Measurements from ENCODE around the gene HDAC4. TPM values are rescaled to one million over a fixed set of nuclear protein-coding genes. Genes with fewer than 3 reads are reported as not detected.

HDAC4 gene
- total and polyA plus RNA-seq, 10 of the 15 experiments (the other 5 are each of a cell fraction or from before 2014, with no cell fraction given), result 0.22 to 15.7 (median 4.8) TPM

DNA sequence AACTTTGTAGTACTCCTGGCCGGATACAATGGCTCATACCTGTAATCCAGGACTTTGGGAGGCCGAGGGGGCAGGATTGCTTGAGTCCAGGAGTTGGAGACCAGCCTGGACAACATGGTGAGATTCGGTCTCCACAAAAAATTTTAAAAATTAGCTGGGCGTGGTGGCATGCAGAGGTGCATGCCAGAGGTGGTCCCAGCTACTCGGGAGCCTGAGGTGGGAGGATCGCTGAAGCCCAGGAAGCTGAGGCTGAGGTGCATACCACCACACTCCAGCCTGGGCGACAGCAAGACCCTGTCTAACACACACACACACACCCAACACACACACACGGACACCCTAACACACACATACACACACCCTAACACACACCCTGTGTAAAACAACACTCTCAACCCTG lies 55.6 kb downstream of the HDAC4 start:
- FAIRE-seq (no peak), DNase-seq (ENCODE audit: low read depth, low spot score) (no peak), ATAC-seq (no peak)
- CTCF ChIA-PET, result no interaction called here
- no peaks in the 10 kb centered on the region for H3K27me3 ChIP-seq (replicated peaks in 1 of 2; ENCODE audit: control insufficient read depth in 2 of 2, insufficient read depth in 2 of 2, low read length in 1 of 2)
- RAD21 ChIA-PET (ENCODE audit: unreplicated experiment), result no interaction called here
- intact Hi-C loops (cut with micrococcal nuclease; ENCODE audit: unreplicated experiment), result no loop called here
- no peak overlapping the region for H3K4me3 ChIP-seq
- no peaks in the 10 kb centered on the region; a peak in 2 of 4 replicates for H3K36me3 ChIP-seq (ENCODE audit: control insufficient read depth in 2 of 2, insufficient read depth in 2 of 2, low read length in 1 of 2)
- SMC1A ChIA-PET (ENCODE audit: uncharacterized antibody, unreplicated experiment), result interaction anchor here (1.0 kb wide), 1 partner anchor 36 kb away, joined by 3 read pairs; no protein-coding TSS in a partner anchor
- no peak overlapping the region for H3K9ac ChIP-seq (ENCODE audit: control insufficient read depth, insufficient read depth, low read length)
- no peaks in the 10 kb centered on the region; the same call in 2 of the 3 replicates for H3K9me3 ChIP-seq (replicated peaks; ENCODE audit: control insufficient read depth, insufficient read depth, low read length)
- TF ChIP-seq NFIC (IDR thresholded peaks at IDR 0.05; ENCODE audit: low read depth, low read length) (no peak), CHD2 (IDR thresholded peaks at IDR 0.05; ENCODE audit: borderline replicate concordance, low read depth, low read length) (no peak), NFYB (IDR thresholded peaks at IDR 0.05; ENCODE audit: insufficient read depth, low read depth, low read length) (no peak), RCOR1 (conservative IDR thresholded peaks at IDR 0.05; ENCODE audit: low read depth, low read length) (no peak), KDM1A (IDR thresholded peaks at IDR 0.05; ENCODE audit: borderline replicate concordance) (no peak), IKZF1 (conservative IDR thresholded peaks at IDR 0.05) (no peak), EP300 (IDR thresholded peaks at IDR 0.05; ENCODE audit: borderline replicate concordance in 1 of 2, control insufficient read depth in 1 of 2, low read depth in 2 of 2, low read length in 2 of 2) (no peak), SMARCA5 (IDR thresholded peaks at IDR 0.05) (no peak), IKZF2 (IDR thresholded peaks at IDR 0.05) (no peak)
- TF ChIP-seq, protein P1, sequence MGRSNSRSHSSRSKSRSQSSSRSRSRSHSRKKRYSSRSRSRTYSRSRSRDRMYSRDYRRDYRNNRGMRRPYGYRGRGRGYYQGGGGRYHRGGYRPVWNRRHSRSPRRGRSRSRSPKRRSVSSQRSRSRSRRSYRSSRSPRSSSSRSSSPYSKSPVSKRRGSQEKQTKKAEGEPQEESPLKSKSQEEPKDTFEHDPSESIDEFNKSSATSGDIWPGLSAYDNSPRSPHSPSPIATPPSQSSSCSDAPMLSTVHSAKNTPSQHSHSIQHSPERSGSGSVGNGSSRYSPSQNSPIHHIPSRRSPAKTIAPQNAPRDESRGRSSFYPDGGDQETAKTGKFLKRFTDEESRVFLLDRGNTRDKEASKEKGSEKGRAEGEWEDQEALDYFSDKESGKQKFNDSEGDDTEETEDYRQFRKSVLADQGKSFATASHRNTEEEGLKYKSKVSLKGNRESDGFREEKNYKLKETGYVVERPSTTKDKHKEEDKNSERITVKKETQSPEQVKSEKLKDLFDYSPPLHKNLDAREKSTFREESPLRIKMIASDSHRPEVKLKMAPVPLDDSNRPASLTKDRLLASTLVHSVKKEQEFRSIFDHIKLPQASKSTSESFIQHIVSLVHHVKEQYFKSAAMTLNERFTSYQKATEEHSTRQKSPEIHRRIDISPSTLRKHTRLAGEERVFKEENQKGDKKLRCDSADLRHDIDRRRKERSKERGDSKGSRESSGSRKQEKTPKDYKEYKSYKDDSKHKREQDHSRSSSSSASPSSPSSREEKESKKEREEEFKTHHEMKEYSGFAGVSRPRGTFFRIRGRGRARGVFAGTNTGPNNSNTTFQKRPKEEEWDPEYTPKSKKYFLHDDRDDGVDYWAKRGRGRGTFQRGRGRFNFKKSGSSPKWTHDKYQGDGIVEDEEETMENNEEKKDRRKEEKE (IDR thresholded peaks at IDR 0.05), result no peak
- no peak overlapping the region for H3K4me2 ChIP-seq (ENCODE audit: control insufficient read depth, insufficient read depth)
- WGBS (ENCODE audit: insufficient coverage, insufficient replicate concordance, low lambda C conversion rate, missing lambda C conversion rate), result 83% methylated on average over 8 of the region's 8 CpGs
- in situ Hi-C loops (cut with MboI), result no loop called here
- H4K20me1 ChIP-seq (ENCODE audit: control insufficient read depth, insufficient read depth), result 0 out of 2 replicates have a peak, but pooled peaks cover 1% of the 10 kb centered on the region
- H3K27ac ChIP-seq (ENCODE audit: control insufficient read depth, insufficient read depth), result no peak overlapping the region
- no peak overlapping the region for H2AFZ ChIP-seq (ENCODE audit: control insufficient read depth, low read depth, low read length)
- H3K79me2 ChIP-seq (ENCODE audit: control insufficient read depth, insufficient read depth, low read length), result no peaks in the 10 kb centered on the region
- POLR2A ChIA-PET, result no interaction called here
- BruUV-seq (replicated peaks), result no TSS peak
- no peaks in the 10 kb centered on the region for H3K4me1 ChIP-seq (ENCODE audit: control insufficient read depth, insufficient read depth, low read length)

All from GM12878 (cell line).